Stimulated activated CD8-positive, alpha-beta memory T cell treated with anti-CD3 and anti-CD28 coated beads, Interleukin-7, amount 100 ng/mL, for 48 hours (primary cell): ENCODE measurements around the gene CD55.
A peak's percentile ranks its signal among the peaks of the same experiment; 100 is the strongest.

ENCODE experiments used
- DNase-seq, 2 donors: peaks; one replicate each; pipeline ENCODE4 v3.0.0-alpha.2; 2020; ENCODE audit warnings: low read depth in 1 of 2; ENCODE audit errors: extremely low read depth in 1 of 2

Gene CD55

DNA sequence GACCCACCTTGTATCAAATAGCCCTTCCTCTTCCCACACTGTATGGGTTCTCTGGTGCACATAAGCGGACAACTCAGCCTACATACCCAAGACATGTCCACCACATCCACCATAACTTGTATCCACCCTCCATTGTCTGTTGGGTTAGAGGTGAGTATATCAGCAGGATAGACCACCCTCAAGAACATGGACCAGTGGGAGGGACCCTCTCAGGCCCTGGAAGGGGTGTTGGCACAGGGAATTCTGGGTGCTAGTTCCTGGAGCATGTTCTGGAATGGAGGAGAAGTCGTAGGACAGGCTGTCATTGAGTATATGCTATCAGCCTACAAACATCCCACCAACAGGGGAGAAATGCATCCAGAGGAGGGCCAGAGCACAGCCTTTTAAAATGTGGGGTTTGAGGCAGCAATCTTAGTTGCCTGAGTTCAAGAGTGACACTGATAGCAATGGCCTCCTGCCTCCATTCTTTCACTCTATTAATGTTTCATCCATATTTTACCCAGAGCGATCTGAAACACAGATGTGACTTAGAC lies 7.5 kb downstream of the CD55 start:
- DNase-seq = no peak

DNA sequence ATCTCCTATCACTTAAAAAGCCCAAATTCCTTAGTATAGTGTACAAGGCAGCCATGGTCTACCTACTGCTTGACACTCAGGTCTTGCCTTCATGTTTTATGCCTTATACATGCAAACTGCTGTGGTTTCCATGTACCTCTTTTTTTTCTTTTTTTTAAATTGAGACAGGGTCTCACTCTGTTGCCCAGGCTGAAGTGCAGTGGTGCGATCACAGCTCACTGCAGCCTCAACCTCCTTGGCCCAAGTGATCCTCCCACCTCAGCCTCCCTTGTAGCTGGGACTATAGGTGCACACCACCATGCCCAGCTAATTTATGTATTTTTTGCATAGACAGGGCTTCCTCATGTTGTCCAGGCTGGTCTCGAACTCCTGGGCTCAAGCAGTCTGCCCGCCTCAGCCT lies 8.0 kb downstream of the CD55 start:
- DNase-seq = no peak

DNA sequence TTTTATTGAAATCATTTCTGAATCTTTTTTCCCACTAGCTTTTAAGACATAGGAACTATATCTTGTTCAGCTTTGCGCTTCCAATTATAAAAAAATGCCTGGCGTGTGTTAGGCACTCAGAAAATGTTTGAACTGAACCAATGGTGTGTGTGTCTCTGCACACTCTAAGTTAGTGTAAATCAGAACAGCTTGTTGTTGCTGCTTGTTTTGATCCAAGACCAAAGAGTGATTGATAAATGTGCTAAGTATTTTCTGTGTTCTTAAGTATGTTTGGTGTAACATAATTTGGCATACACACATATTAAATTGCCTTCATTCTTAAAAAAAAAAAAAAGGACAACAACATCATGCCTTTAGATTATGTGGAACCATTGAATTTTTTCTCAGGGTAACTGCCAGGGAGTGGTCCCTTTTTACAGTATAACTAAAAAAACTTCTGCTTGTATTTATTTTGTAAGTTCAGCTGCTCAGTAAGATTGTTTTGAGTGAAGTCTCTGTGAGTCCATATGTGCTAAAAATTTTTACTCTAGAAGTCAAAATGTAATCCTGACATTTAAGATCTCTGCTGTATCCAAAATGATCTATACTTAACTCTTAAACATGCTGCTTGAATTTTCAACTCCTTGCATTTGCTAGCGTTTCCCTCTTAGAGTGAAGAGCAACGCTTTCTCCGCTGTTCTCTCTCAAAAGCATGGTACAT lies 8.7 kb downstream of the CD55 start:
- no peak for DNase-seq

DNA sequence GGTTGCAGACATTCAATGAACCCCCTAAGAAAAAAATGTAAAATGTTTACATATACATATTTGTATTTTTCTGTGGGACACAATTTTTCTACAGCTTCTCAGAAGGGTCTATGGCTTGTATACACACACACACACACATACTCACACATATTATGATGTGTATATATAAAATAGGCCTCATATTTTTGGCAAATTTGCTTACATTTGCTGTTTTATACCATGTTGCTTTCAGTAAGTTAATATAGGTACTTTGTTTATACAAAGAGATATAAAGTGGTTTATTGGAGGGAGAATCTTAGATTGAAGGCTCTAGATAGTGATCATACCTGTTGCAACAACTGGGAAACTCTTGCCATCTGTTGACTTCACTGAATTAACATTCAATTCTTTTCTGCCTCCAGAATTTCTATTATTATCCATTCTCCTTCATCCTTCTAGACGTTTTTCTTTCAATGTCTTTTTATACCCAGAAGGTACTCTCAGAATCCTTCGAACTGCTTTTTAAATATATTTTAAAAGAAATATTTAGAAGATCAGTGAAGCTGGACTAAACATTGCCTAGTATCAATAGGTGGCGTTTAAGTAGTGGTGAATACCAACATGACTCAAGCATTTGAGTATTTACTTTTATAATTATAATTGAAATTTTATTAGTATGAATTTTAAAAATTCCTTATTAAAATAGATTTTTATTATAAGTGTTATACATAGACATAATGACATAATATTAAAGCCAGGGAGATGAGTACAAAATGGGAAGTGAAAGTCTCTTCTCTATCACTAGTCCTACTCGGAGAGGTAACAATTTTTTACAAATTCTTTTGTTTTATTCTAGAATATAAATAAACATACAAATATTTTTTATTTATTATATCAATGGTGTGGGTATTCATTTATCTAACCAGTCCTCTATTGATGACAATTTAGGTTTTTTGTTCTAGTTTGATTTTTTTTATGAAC lies 10.2 kb downstream of the CD55 start:
- no peak for DNase-seq

DNA sequence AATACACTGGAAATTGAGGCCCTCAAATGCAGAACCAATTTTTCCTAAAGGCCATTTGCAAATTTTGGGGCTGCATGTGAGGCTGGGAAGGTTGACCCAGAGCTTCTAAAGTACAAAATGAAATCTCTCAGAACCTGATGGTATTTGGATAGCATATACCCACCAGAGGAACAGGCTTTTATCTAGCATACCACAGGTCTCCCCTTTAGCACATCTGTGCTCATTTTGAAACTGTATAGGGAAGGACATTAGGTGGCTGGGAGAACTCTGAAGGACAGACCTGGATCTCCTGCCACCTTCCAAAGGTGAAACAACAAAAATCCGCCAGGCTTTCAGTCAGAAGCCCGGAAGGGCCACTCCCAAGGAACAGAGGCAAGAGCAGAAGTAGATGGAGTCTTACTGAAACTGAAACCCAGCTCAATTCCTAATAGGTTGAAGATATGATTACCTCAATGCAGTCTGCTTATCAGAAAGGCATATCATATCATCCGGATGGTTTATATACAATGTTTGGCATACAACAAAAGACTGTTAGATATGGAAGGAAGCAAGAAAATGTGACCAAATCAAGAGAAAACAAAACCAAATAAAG lies 11.6 kb downstream of the CD55 start:
- DNase-seq = no peak

DNA sequence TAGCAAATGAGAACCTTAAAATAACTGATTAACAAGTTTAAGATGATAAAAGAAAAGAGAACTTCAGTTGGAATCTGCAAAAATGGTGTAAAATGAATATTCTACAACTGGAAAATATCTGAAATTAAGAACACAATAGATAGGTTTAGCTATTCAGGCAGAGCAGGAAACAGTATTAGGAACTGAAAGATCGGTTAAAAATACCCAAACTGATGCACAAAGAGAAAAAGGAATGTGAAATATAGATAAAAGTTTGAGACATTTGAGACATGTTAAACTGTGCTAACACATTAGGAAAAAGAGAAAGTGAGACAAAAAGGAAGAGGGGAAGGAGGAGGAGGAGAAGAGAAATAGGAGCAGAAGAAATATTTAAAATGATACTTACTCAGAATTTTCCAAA lies 12.1 kb downstream of the CD55 start:
- DNase-seq = no peak

DNA sequence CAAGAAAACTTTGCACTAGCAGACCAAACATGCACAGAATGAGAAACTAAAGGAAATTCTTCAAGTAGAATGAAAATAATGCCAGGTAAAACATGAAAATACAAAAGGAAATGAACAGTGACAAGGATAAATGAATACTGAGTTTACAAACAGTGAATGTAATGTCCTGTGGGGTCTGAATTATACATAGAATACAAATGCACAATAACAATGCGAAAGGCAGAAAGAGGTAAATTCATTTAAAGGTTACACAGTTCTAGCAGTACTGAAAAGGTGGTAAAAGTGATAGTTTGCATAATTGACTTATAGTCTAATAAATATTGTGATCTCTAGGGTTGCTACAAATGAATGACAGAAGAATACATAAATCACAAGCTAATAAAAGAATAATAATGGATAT lies 12.9 kb downstream of the CD55 start:
- DNase-seq = no peak

DNA sequence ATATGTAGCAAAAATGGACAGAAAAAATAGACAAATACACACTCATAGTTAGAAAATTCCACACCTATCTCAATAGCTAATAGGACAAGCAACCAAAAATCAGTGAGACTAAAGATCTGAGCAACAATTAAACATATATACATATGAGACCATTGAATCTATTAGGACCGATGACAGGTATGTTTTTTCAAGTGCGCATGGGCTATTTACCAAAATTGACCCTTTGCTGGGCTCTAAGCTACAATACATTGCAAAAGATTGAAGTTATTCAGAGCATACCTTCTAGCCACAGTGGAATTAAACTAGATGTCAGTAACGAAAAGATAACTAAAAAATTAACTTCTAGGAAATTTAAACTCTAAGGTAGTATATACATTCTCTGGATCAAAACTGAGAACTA lies 13.7 kb downstream of the CD55 start:
- no peak for DNase-seq

DNA sequence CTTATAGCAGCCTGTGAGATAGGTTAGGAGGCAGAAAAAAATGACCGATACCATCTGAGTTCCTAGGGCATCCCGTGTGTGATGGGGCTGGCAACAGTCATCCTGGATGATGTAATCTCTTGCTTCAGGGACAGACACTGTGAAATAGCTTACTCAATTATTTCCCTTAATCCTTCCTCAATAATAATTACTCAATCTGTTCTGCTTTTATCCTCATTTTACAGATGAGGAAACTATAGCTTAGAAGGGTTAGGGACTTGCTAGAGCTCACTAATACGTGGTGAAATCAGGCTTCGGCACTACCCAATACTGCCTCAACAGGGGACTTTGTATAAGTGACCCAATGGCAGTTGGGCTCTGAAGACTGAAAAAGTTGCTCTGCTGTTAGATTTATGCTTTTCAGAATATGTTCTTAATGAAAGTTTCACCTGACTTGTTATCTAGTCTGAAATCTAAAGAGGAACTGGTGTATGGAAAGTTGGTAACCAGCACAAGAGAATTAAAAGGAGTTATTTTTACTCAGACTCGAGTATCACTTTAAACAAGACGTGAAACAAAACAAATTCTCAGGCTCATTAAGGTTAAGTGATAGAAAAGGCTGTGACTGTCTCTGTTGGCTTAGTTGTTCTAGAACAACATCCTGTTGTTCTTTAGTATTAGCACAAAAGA lies 14.4 kb downstream of the CD55 start:
- DNase-seq = peak in 1 of 2 donors; percentile 9

DNA sequence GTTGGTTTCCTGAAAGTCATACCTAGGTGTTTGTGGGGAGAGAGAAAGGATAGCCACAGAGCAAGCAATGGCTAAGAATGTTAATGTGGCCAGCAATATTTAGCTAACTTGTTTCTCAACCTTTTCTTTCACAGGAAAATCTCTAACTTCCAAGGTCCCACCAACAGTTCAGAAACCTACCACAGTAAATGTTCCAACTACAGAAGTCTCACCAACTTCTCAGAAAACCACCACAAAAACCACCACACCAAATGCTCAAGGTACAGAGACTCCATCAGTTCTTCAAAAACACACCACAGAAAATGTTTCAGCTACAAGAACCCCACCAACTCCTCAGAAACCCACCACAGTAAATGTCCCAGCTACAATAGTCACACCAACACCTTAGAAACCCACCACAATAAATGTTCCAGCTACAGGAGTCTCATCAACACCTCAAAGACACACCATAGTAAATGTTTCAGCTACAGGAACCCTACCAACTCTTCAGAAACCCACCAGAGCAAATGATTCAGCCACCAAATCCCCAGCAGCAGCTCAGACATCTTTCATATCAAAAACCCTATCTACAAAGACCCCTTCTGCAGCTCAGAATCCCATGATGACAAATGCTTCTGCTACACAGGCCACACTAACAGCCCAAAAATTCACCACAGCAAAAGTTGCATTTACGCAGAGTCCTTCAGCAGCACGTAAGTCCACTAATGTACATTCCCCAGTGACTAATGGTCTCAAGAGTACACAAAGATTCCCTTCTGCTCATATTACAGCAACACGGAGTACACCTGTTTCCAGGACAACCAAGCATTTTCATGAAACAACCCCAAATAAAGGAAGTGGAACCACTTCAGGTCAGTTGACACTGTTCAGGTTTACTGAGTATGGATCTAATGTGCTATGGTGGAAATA lies 15.3 kb downstream of the CD55 start:
- DNase-seq = peak; percentile 21 to 56

DNA sequence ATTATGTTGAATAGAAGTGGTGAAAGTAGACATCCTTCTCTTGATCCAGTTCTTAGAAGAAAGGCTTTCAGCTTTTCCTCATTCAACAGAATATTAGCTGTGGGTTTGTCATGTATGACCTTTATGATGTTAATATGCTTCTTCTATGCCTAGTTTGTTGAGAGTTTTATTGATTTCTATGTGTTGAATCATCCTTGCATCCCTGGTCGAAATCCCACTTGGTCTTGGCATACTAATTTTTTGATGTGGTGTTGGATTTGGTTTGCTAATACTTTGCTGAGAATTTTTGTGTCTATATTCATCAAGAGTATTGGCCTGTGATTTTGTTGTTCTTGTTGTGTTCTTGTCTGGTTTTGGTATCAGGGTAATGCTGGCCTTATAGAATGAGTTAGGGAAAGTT lies 20.9 kb downstream of the CD55 start:
- no peak for DNase-seq

DNA sequence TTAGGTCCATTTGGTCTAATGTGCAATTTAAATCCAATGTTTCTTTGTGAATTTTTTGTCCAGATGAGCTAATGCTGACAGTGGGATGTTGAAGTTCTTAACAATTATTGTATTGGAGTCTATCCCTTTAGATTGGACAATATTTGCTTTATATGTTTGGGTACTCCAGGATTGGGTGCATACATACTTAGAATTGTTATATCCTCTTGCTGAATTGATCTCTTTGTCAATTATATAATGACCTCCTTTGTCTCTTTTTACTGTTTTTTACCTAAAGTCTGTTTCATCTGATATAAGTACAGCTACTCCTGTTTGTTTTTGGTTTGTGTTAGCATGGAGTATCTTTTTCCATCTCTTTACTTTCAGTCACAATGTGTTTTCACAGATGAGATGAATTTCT lies 22.2 kb downstream of the CD55 start:
- DNase-seq = no peak

DNA sequence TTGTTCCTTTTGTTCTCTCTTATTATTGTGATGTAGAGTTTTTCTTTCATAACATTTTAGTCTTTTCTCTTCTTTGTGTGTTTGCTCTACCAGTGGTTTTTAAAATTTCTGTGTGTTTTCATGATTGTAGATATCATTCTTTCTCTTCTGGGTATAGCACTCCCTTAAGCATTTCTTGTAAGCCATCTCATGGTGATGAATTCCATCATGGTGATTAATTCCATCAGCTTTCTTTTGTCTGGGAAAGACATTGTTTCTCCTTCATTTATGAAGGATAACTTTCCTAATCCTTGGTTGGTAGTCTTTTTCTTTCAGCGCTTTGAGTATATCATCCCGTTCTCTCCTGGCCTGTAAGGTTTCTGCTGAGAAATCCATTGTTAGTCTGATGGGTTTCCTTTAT lies 22.7 kb downstream of the CD55 start:
- DNase-seq = no peak

DNA sequence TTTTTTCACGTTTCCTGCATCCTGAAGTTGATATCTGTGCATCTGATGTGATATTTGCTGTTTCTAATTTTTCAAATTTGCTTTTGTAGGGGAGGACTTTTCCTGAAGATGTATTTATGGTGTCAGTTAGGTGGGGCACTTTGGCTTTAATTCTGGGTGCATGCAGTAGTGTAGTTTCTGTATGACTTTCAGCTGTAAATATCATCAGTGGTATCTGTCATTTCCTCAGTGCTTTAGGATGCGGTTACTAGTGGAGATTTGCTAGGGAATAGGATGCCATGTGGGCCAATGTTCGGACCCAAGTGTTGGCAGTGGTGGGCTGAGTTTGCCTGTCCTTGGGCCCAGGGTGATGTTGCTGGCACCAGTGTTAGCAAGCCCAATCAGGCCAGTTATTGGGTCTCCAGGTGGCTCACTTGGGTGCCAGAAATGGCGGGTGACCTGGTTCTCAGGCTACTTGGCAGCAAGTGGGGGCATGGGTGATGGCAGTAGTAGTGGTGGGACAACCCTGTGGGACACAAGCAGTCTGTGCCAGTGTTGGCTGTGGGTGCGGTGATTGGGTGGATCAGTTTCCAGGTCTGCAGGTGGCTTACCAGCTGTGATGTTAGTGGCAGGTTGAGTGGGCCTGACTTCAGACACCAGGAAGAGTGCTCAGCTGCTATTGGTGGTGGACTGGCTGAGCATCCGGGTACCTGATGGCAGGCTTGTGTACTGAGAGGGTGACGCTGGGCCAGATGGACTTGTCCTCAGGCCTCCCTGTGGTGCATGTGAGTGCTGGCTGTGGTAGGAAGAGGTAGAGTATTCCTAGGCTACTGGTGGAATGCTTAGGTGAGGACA lies 24.4 kb downstream of the CD55 start:
- DNase-seq = no peak

DNA sequence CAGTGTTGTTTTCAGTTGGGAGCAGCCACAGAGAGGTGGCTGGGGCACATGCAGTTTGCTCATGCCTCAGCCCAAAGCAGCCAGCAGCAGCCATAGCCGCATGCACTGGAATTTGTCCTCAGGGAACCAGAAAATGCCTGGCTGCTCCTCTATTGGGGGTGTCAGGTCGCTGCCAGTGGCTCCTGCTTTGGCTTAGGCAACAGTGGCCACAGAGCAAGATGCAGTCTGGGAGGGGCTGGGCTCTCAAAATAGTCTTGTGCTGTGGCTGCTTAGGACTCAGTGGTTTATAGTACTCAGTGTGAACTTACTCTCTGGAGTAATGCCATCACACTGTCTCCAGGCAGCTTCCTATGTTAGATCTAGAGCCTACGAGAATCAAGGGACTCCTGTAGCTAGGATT lies 25.0 kb downstream of the CD55 start:
- DNase-seq = no peak

DNA sequence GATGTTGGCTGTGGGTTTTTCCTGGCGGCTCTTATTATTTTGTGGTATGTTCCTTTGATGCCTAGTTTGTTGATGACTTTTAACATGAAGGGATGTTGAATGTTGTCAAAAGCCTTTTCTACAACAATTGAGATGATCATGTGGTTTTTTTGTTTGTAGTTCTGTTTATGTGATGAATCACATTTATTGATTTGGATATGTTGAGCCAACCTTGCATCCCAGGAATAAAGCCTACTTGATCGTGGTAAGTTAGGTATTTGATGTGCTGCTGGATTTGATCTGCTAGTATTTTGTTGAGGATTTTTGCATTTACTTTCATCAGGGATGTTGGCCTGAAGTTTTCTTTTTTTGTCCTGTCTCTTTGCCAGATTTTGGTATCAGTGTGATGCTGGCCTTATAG lies 28.5 kb downstream of the CD55 start:
- DNase-seq = no peak

DNA sequence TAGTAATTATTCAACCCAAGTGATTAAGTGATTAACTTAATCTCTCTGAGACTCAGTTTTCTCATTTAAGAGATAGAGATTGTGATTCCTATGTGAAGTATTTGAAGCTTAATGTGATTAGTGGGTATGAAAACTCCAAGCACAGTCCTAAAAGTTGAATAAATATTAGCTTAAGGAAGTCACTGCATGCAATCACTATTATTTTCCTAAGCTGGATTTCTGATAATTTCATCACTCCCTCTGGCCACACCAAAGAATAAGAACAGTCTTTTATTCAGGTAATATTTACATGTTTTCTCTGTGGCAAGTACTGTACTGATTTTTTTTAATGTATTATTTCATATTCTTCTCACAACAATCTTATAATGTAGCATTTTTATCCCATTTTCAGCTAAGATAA lies 31.1 kb downstream of the CD55 start:
- no peak for DNase-seq

DNA sequence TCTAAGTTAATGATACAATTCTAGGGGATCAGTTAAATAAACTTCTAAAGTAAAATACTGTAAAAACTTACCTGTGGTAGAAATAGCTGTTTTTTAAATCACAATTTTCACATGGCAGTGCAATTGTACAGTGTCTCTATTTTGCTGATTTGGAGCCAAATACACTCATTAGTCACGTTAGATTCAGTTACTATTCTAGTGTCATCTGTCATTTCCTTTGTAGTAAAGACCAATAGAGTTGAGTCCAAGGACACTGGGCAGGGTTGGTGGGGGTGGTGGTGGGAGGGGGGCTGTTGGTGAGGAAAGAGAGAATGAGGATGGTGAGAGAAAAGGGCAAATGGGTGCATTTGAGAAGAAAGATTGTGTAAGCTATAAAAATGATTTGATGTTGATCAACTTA lies 33.6 kb downstream of the CD55 start:
- DNase-seq = no peak
